HG03457 (cell line): ENCODE data around the gene DCAF7.

Experiments
- ATAC-seq: cut with Tn5 transposase; IDR thresholded peaks from one replicate; pipeline ENCODE4 v1.9.1; 2021; ENCODE audit warnings: moderate number of reproducible peaks; ENCODE audit not compliant: unreplicated experiment

DCAF7 gene

GRCh38 chr17:63624531-63624880, 74.2 kb downstream of the DCAF7 start:
- ATAC-seq = no peak

GRCh38 chr17:63626551-63627180, 76.4 kb downstream of the DCAF7 start:
- no peak for ATAC-seq

- ATAC-seq = no peak
These were observed 79.3 kb downstream of the DCAF7 start for GRCh38 chr17:63629627-63630026.

GRCh38 chr17:63631062-63631461, 80.8 kb downstream of the DCAF7 start:
- no peak for ATAC-seq

GRCh38 chr17:63631626-63632025, 81.3 kb downstream of the DCAF7 start:
- no peak for ATAC-seq

GRCh38 chr17:63633742-63634141, 83.5 kb downstream of the DCAF7 start:
- no peak for ATAC-seq

GRCh38 chr17:63634163-63634562, 83.9 kb downstream of the DCAF7 start:
- ATAC-seq = no peak

- no peak for ATAC-seq
These were observed 84.5 kb downstream of the DCAF7 start for GRCh38 chr17:63634816-63635215.

GRCh38 chr17:63635290-63635689, 85.0 kb downstream of the DCAF7 start:
- ATAC-seq = no peak

- no peak for ATAC-seq
These were observed 85.5 kb downstream of the DCAF7 start for GRCh38 chr17:63635787-63636186.

- ATAC-seq = no peak
These were observed 88.8 kb downstream of the DCAF7 start for GRCh38 chr17:63639125-63639524.

GRCh38 chr17:63640038-63640437, 89.8 kb downstream of the DCAF7 start:
- no peak for ATAC-seq

GRCh38 chr17:63641692-63642448, 91.6 kb downstream of the DCAF7 start:
- ATAC-seq = no peak
